SK-N-SH (cell line): Measurements from ENCODE around the gene FRMD7. TPM values are rescaled to one million over a fixed set of nuclear protein-coding genes. Genes with fewer than 3 reads are reported as not detected.
"Not testable (repeated sequence)": the region's sequence is repeated elsewhere in the genome, so short reads cannot be mapped to it uniquely, and the experiment has no call there.

ENCODE experiments used
- CTCF ChIA-PET: fragments of 300-600, 350-600 bp; formaldehyde crosslinking; extraction: SDS; loops from one replicate; lab custom pipeline; 2021; lab: Yijun Ruan, JAX
- POLR2A ChIA-PET: fragments of 350-600 bp; sonication (Branson Sonifier 250); formaldehyde crosslinking; extraction: SDS; loops from one replicate; lab custom pipeline; 2020; ENCODE audit warnings: antibody characterized with exemption, inconsistent platforms; lab: Yijun Ruan, JAX
- DNase-seq: peaks from one replicate; pipeline ENCODE4 v3.0.0; 2012
- H2AFZ ChIP-seq: fragments of 200-600 bp; sonication (generic); 2 replicates; pipeline ENCODE4 v1.8.1; 2016; ENCODE audit warnings: antibody characterized with exemption, mild to moderate bottlenecking, low read depth
- H3F3A ChIP-seq: fragments of 200-600 bp; sonication (generic); replicated peaks from 2 replicates; pipeline ENCODE3; 2016; ENCODE audit warnings: antibody characterized with exemption, mild to moderate bottlenecking; ENCODE audit not compliant: insufficient read depth
- H3K27ac ChIP-seq, 2 experiments: fragments of 200-500 bp in 1 of 2; fragments of 200-600 bp in 1 of 2; sonication (Bioruptor generic) in 1 of 2; sonication (generic), shearing (Covaris generic) in 1 of 2; 2 replicates each; pipeline versions ENCODE4 v1.5.1 to v1.6.1; 2014 to 2016; ENCODE audit warnings: low read depth in 2 of 2, inconsistent platforms in 1 of 2, low read length in 1 of 2, mild to moderate bottlenecking in 1 of 2, mixed read lengths in 1 of 2
- H3K27me3 ChIP-seq: fragments of 200-600 bp; sonication (generic), shearing (Covaris generic); 2 replicates; pipeline ENCODE4 v1.6.1; 2016; ENCODE audit warnings: mixed run types; ENCODE audit not compliant: insufficient read depth
- H3K36me3 ChIP-seq, 2 experiments: fragments of 200-500 bp in 1 of 2; fragments of 200-600 bp in 1 of 2; sonication (Bioruptor generic) in 1 of 2; sonication (generic) in 1 of 2; replicated peaks in 1 of 2; 2 replicates each; pipeline versions ENCODE3 to v1.5.1; 2014 to 2016; ENCODE audit warnings: low read length in 1 of 2, mild to moderate bottlenecking in 1 of 2; ENCODE audit not compliant: insufficient read depth in 2 of 2, control insufficient read depth in 1 of 2
- H3K4me1 ChIP-seq, 2 experiments: fragments of 200-500 bp in 1 of 2; fragments of 200-600 bp in 1 of 2; sonication (Bioruptor generic) in 1 of 2; sonication (generic), shearing (Covaris generic) in 1 of 2; 2 replicates each; pipeline versions ENCODE4 v1.5.1 to v1.6.1; 2014 to 2016; ENCODE audit warnings: low read depth in 1 of 2, low read length in 1 of 2, mixed run types in 1 of 2; ENCODE audit not compliant: insufficient read depth in 2 of 2, control insufficient read depth in 1 of 2
- H3K4me2 ChIP-seq: fragments of 200-600 bp; sonication (generic), shearing (Covaris generic); 2 replicates; pipeline ENCODE4 v1.6.1; 2017; ENCODE audit warnings: mixed run types
- H3K4me3 ChIP-seq, 2 experiments: fragments of 200-500 bp in 1 of 2; fragments of 200-600 bp in 1 of 2; sonication (Bioruptor generic) in 1 of 2; sonication (generic), shearing (Covaris generic) in 1 of 2; 2 replicates each; pipeline versions ENCODE4 v1.5.1 to v1.8.1; 2014 to 2016; ENCODE audit warnings: low read depth in 2 of 2, inconsistent platforms in 1 of 2, low read length in 1 of 2, mild to moderate bottlenecking in 1 of 2, mixed read lengths in 1 of 2, moderate library complexity in 1 of 2
- H3K79me2 ChIP-seq: fragments of 200-600 bp; sonication (generic); 2 replicates; pipeline ENCODE4 v1.8.1; 2017; ENCODE audit warnings: mild to moderate bottlenecking; ENCODE audit not compliant: insufficient read depth
- H3K9ac ChIP-seq: fragments of 200-600 bp; sonication (generic); 2 replicates; pipeline ENCODE4 v1.6.1; 2017; ENCODE audit warnings: mixed run types
- H3K9me2 ChIP-seq: fragments of 200-600 bp; sonication (generic); 2 replicates; pipeline ENCODE4 v1.6.1; 2017; ENCODE audit warnings: mixed run types
- H3K9me3 ChIP-seq: fragments of 200-600 bp; sonication (generic); 2 replicates; pipeline ENCODE4 v1.6.1; 2017; ENCODE audit warnings: mixed run types, mild to moderate bottlenecking, moderate library complexity
- H4K20me1 ChIP-seq: fragments of 200-600 bp; sonication (generic); 2 replicates; pipeline ENCODE4 v1.6.1; 2017; ENCODE audit warnings: mild to moderate bottlenecking, mixed run types; ENCODE audit not compliant: insufficient read depth
- FOSL2 ChIP-seq: IDR thresholded peaks from 2 replicates; pipeline ENCODE4 v1.4.0; 2012; ENCODE audit warnings: low read depth, mild to moderate bottlenecking, moderate library complexity, borderline replicate concordance
- GATA2 ChIP-seq: sonication (generic); formaldehyde crosslinking; IDR thresholded peaks from 2 replicates; pipeline ENCODE4 v1.5.0; 2020; ENCODE audit warnings: mild to moderate bottlenecking, missing genetic modification reagents
- IRF3 ChIP-seq: fragments of 150-350 bp; IDR thresholded peaks from 2 replicates; pipeline ENCODE4 v1.6.1; 2016; ENCODE audit warnings: mild to moderate bottlenecking, low read depth, low read length
- MEF2A ChIP-seq: IDR thresholded peaks from 2 replicates; pipeline ENCODE4 v1.4.0; 2012; ENCODE audit warnings: low read depth, borderline replicate concordance
- NFIC ChIP-seq: IDR thresholded peaks from 2 replicates; pipeline ENCODE4 v1.4.0; 2012; ENCODE audit warnings: borderline replicate concordance
- NRF1 ChIP-seq: IDR thresholded peaks from 2 replicates; pipeline ENCODE4 v1.6.1; 2012; ENCODE audit warnings: low read depth, mild to moderate bottlenecking, low read length
- TAF1 ChIP-seq: IDR thresholded peaks from 2 replicates; pipeline ENCODE4 v1.6.1; 2012; ENCODE audit warnings: low read depth, mild to moderate bottlenecking, low read length, moderate library complexity, borderline replicate concordance
- TEAD4 ChIP-seq: IDR thresholded peaks from 2 replicates; pipeline ENCODE4 v1.4.0; 2012; ENCODE audit warnings: mild to moderate bottlenecking, borderline replicate concordance; ENCODE audit not compliant: insufficient read depth
- USF1 ChIP-seq: IDR thresholded peaks from 2 replicates; pipeline ENCODE4 v1.4.0; 2012; ENCODE audit warnings: low read depth, borderline replicate concordance
- whole genome bisulfite sequencing: methylation state at CpG from one replicate; pipeline ENCODE4 v1.1.6; 2017; ENCODE audit warnings: low lambda C conversion rate; 5-methylcytosine and 5-hydroxymethylcytosine counted together
- polyA plus RNA-seq, 3 experiments: library from polyadenylated mRNA; depleted of rRNA; stranded (reverse); fragments of >200 nt; gene quantifications; 2 replicates each; pipeline ENCODE4 v1.2.3, GENCODE V29; 2012
- TF ChIP-seq, protein P1 (sequence below): fragments of 200-600 bp; sonication (generic); IDR thresholded peaks from 2 replicates; pipeline ENCODE4 v1.6.1; 2017; ENCODE audit warnings: antibody characterized with exemption, mild to moderate bottlenecking, moderate library complexity
- TF ChIP-seq, protein P2 (sequence below): IDR thresholded peaks from 2 replicates; pipeline ENCODE4; 2012
- TF ChIP-seq, protein P3 (sequence below): IDR thresholded peaks from 2 replicates; pipeline ENCODE4 v1.4.0; 2012; ENCODE audit warnings: low read depth, borderline replicate concordance

FRMD7 gene
- polyA plus RNA-seq, 1 of the 3 experiments (the other 2 are of a cell fraction): not detected

GRCh38 chrX:132058050-132058449 lies 69.8 kb downstream of the FRMD7 start (continued):
- TF ChIP-seq, protein P1, sequence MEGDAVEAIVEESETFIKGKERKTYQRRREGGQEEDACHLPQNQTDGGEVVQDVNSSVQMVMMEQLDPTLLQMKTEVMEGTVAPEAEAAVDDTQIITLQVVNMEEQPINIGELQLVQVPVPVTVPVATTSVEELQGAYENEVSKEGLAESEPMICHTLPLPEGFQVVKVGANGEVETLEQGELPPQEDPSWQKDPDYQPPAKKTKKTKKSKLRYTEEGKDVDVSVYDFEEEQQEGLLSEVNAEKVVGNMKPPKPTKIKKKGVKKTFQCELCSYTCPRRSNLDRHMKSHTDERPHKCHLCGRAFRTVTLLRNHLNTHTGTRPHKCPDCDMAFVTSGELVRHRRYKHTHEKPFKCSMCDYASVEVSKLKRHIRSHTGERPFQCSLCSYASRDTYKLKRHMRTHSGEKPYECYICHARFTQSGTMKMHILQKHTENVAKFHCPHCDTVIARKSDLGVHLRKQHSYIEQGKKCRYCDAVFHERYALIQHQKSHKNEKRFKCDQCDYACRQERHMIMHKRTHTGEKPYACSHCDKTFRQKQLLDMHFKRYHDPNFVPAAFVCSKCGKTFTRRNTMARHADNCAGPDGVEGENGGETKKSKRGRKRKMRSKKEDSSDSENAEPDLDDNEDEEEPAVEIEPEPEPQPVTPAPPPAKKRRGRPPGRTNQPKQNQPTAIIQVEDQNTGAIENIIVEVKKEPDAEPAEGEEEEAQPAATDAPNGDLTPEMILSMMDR: no peak
- TF ChIP-seq TAF1: no peak

DNA sequence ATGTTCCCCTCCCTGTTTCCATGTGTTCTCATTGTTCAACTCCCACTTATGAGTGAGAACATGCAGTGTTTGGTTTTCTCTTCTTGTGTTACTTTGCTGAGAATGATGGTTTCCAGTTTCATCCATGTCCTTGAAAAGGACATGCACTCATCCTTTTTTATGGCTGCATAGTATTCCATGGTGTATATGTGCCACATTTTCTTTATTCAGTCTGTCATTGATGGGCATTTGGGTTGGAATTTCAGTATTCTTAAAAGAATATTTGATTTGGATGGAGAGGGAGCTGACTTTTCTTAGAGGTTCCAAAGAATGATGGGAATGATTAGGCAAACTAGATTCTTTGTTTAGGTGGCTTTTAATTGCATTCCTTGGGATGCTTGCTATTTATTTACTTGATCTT lies 76.0 kb downstream of the FRMD7 start:
- H3K4me2 ChIP-seq, H3K36me3 ChIP-seq, H3K9me3 ChIP-seq, H3K4me1 ChIP-seq, H3K27me3 ChIP-seq, H3K9ac ChIP-seq, DNase-seq, CTCF ChIA-PET, H3F3A ChIP-seq, H3K4me3 ChIP-seq, H3K79me2 ChIP-seq, H4K20me1 ChIP-seq, H2AFZ ChIP-seq, POLR2A ChIA-PET, H3K27ac ChIP-seq, H3K9me2 ChIP-seq: not testable (repeated sequence)

DNA sequence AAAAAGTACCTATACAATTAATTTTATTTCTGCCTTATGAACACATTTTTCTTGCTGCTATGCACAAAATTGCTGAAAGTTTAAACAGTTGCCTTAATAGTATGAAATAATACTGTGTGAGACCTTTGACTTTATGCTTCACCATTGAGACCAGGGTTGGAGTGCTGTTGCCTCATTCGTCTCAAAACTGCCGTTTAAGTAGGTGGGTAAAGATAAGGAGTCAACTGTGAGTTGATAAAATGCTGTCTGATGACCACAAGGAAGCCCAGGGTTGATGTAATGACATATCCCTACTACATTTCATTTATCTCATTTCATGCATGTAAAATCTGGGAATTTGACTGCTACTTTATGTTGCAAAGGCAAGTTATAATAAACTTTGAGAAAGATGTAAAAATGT lies 81.3 kb downstream of the FRMD7 start:
- Histone ChIP-seq H3K27me3 (no peaks in the 10 kb centered on the region; the same call in 1 of the 2 replicates), H3K9me2 (no peaks in the 10 kb centered on the region), H3F3A (no peaks in the 10 kb centered on the region), H3K4me1 (no peaks in the 10 kb centered on the region; a peak in 1 of 4 replicates), H3K9ac (no peak overlapping the region), H3K36me3 (no peaks in the 10 kb centered on the region), H2AFZ (no peak overlapping the region), H3K4me3 (no peak overlapping the region), H4K20me1 (no peaks in the 10 kb centered on the region), H3K27ac (no peak overlapping the region), H3K9me3 (no peaks in the 10 kb centered on the region), H3K4me2 (no peak overlapping the region), H3K79me2 (no peaks in the 10 kb centered on the region)
- DNase-seq: no peak
- 61% methylated on average over 2 of the region's 2 CpGs for WGBS
- ChIA-PET CTCF (interaction anchor here (2.3 kb wide), 1 partner anchor 11 kb away, joined by 6 read pairs; no protein-coding TSS in a partner anchor), POLR2A (no interaction called here)
- TF ChIP-seq, protein P2, sequence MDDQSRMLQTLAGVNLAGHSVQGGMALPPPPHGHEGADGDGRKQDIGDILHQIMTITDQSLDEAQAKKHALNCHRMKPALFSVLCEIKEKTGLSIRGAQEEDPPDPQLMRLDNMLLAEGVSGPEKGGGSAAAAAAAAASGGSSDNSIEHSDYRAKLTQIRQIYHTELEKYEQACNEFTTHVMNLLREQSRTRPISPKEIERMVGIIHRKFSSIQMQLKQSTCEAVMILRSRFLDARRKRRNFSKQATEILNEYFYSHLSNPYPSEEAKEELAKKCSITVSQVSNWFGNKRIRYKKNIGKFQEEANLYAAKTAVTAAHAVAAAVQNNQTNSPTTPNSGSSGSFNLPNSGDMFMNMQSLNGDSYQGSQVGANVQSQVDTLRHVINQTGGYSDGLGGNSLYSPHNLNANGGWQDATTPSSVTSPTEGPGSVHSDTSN: no peak
- TF ChIP-seq FOSL2: no peak
- TF ChIP-seq IRF3: no peak
- TF ChIP-seq USF1: no peak
- no peak for TF ChIP-seq MEF2A
- TF ChIP-seq GATA2 (CRISPR knock-in tag): no peak
- TF ChIP-seq, protein P3, sequence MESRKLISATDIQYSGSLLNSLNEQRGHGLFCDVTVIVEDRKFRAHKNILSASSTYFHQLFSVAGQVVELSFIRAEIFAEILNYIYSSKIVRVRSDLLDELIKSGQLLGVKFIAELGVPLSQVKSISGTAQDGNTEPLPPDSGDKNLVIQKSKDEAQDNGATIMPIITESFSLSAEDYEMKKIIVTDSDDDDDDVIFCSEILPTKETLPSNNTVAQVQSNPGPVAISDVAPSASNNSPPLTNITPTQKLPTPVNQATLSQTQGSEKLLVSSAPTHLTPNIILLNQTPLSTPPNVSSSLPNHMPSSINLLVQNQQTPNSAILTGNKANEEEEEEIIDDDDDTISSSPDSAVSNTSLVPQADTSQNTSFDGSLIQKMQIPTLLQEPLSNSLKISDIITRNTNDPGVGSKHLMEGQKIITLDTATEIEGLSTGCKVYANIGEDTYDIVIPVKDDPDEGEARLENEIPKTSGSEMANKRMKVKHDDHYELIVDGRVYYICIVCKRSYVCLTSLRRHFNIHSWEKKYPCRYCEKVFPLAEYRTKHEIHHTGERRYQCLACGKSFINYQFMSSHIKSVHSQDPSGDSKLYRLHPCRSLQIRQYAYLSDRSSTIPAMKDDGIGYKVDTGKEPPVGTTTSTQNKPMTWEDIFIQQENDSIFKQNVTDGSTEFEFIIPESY: no peak
- no peak for TF ChIP-seq TEAD4
- TF ChIP-seq NRF1: no peak
- TF ChIP-seq NFIC: no peak
